Measurements from ENCODE around the gene EVC2. TPM values are rescaled to one million over a fixed set of nuclear protein-coding genes. Genes with fewer than 3 reads are reported as not detected.

The EVC2 gene, protein sequence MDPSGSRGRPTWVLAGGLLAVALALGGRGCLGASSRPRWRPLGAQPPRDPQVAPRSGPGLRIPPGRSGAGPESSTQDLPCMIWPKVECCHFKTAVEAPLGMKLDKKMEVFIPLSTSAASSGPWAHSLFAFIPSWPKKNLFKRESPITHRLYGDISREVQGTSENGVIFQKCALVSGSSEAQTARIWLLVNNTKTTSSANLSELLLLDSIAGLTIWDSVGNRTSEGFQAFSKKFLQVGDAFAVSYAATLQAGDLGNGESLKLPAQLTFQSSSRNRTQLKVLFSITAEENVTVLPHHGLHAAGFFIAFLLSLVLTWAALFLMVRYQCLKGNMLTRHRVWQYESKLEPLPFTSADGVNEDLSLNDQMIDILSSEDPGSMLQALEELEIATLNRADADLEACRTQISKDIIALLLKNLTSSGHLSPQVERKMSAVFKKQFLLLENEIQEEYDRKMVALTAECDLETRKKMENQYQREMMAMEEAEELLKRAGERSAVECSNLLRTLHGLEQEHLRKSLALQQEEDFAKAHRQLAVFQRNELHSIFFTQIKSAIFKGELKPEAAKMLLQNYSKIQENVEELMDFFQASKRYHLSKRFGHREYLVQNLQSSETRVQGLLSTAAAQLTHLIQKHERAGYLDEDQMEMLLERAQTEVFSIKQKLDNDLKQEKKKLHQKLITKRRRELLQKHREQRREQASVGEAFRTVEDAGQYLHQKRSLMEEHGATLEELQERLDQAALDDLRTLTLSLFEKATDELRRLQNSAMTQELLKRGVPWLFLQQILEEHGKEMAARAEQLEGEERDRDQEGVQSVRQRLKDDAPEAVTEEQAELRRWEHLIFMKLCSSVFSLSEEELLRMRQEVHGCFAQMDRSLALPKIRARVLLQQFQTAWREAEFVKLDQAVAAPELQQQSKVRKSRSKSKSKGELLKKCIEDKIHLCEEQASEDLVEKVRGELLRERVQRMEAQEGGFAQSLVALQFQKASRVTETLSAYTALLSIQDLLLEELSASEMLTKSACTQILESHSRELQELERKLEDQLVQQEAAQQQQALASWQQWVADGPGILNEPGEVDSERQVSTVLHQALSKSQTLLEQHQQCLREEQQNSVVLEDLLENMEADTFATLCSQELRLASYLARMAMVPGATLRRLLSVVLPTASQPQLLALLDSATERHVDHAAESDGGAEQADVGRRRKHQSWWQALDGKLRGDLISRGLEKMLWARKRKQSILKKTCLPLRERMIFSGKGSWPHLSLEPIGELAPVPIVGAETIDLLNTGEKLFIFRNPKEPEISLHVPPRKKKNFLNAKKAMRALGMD
- polyA plus RNA-seq (2013, experiment 1 of 2), result 4.9 TPM
- 3.9 TPM for polyA plus RNA-seq (2013, experiment 2 of 2)

DNA sequence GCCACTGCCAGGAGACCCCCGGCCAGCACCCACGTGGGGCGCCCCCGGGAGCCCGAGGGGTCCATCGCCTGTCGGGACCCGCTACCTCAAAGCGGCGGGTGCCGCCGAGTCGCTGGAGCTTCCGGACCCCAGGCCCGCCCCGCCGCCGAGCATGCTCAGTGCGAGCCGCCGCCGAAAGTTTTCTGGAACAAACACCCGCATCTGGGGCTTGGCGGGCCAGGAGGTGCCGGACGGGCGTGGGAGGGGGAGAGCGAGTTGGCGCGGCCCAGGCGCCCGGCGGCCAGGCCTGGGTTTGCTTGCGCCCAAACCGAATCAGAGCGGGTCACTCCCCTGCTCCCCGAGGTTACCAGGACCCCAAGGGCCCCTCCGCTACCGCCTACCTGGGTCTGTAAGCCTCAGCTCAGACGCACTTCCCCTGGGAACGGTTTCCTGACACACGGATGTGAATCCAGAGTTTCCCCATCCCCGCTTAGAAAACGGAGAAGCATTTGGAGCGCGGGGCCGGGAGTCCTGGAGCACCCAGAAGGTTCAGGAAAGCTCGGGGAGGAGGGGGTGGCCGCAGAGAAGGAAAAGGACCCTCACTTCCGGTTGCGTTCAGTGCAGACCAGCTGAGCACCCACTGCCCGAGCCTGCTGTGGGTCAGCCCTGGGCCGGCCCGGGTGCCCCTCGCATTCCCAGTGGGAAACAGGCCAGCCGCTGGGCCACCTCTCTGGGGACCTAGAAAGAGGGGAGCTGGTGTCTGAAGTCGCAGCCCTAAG is at the start of gene EVC2:
TSS of gene EVC2 (minus strand) at position 111 of the 758 bp plus-strand sequence. CDS start at position 65, 46 bp downstream.
- Histone ChIP-seq H3K4me1 (ENCODE audit: control insufficient read depth, insufficient read depth, low read length, poor library complexity, severe bottlenecking) (peaks cover 11% of the 10 kb centered on the region), H3K36me3 (ENCODE audit: control insufficient read depth, insufficient read depth, low read length) (peaks cover 5% of the 10 kb centered on the region), H3K27ac (ENCODE audit: low read depth, low read length, severe bottlenecking) (no peak within 1 kb of the TSS), H3K4me3 (ENCODE audit: extremely low read depth, insufficient read depth, low read length, poor library complexity, severe bottlenecking) (peak within 1 kb of the TSS; percentile 53), H3K9me3 (ENCODE audit: control insufficient read depth, low read length) (peaks cover 10% of the 10 kb centered on the region)
- WGBS, 2 experiments (ENCODE audit: insufficient coverage in 2 of 2), result 18 to 19% methylated on average over 47 to 56 of the region's 57 CpGs

DNA sequence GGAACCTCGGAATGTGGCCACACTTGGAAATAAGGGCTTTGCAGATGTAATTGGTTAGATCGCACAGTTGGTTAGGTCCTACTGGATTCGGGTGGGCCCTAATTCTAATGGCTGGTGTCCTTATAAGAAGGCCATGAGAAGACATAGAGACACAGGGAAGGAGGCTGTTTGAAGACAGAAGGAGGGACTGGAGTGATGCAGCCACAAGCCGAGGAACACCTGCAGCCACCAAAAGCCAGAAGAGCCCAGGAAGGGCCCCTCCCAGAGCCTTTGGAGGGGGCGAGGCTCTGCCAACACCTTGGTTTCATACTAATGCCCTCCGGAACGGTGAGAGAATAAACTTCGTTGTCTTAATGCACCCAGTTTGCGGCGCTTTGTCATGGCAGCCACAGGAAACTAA is 49.6 kb upstream of the EVC2 start:
- 90 to 93% methylated on average over 10 of the region's 10 CpGs for WGBS, 2 experiments (ENCODE audit: insufficient coverage in 2 of 2)
- no peaks in the 10 kb centered on the region for H3K9me3 ChIP-seq (ENCODE audit: control insufficient read depth, low read length)
- peaks cover 22% of the 10 kb centered on the region for H3K4me1 ChIP-seq (ENCODE audit: control insufficient read depth, insufficient read depth, low read length, poor library complexity, severe bottlenecking)
- peaks cover 32% of the 10 kb centered on the region for H3K36me3 ChIP-seq (ENCODE audit: control insufficient read depth, insufficient read depth, low read length)
- no peak overlapping the region for H3K27ac ChIP-seq (ENCODE audit: low read depth, low read length, severe bottlenecking)
- H3K4me3 ChIP-seq (ENCODE audit: extremely low read depth, insufficient read depth, low read length, poor library complexity, severe bottlenecking), result no peak overlapping the region

DNA sequence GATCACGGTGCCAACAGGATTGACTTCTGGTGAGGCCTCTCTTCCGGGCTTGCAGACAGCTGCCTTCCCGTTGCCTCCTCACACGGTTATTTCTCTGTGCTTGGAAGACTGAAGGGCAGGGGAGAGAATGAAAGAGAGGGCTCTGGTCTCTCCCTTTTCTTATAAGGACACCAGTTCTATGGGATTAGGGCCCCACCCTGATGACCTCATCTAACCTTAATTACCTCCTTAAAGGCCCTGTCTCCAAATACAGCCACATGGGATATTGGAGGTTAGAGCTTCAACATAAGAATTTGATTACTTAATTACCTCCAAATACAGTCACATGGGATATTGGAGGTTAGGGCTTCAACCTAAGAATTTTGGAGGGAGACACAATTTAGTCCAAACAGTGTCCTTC is 49.2 kb upstream of the EVC2 start:
- no peaks in the 10 kb centered on the region for H3K9me3 ChIP-seq (ENCODE audit: control insufficient read depth, low read length)
- H3K4me1 ChIP-seq (ENCODE audit: control insufficient read depth, insufficient read depth, low read length, poor library complexity, severe bottlenecking), result peaks cover 26% of the 10 kb centered on the region
- H3K4me3 ChIP-seq (ENCODE audit: extremely low read depth, insufficient read depth, low read length, poor library complexity, severe bottlenecking), result no peak overlapping the region
- 100% methylated on average over 1 of the region's 4 CpGs; no CpG with 5 or more reads in 1 of the 2 experiments for WGBS, 2 experiments (ENCODE audit: insufficient coverage in 2 of 2)
- peaks cover 32% of the 10 kb centered on the region for H3K36me3 ChIP-seq (ENCODE audit: control insufficient read depth, insufficient read depth, low read length)
- H3K27ac ChIP-seq (ENCODE audit: low read depth, low read length, severe bottlenecking), result no peak overlapping the region

DNA sequence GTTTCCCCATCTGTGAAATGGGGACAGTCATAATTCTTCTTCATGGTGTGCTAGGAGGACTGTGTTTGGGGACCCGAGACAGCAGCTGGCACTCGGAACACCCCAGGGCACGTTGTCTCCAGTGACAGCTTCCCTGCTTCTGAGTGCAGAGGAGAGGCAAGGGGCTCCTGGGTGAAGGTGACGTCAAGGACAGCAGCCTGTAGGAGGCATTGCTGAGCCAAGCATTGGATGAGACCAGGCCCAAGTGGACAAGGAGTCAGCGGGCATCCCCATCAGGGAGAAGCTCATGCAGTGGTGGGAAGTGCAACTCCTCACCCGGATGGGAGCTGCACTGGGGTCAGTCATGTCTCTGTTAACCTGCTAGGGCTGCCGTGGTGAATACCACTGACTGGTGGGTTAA is 48.7 kb upstream of the EVC2 start:
- Histone ChIP-seq H3K9me3 (ENCODE audit: control insufficient read depth, low read length) (no peaks in the 10 kb centered on the region), H3K4me3 (ENCODE audit: extremely low read depth, insufficient read depth, low read length, poor library complexity, severe bottlenecking) (no peak overlapping the region), H3K4me1 (ENCODE audit: control insufficient read depth, insufficient read depth, low read length, poor library complexity, severe bottlenecking) (peaks cover 30% of the 10 kb centered on the region), H3K36me3 (ENCODE audit: control insufficient read depth, insufficient read depth, low read length) (peaks cover 32% of the 10 kb centered on the region), H3K27ac (ENCODE audit: low read depth, low read length, severe bottlenecking) (no peak overlapping the region)
- 93 to 95% methylated on average over 7 of the region's 7 CpGs for WGBS, 2 experiments (ENCODE audit: insufficient coverage in 2 of 2)

DNA sequence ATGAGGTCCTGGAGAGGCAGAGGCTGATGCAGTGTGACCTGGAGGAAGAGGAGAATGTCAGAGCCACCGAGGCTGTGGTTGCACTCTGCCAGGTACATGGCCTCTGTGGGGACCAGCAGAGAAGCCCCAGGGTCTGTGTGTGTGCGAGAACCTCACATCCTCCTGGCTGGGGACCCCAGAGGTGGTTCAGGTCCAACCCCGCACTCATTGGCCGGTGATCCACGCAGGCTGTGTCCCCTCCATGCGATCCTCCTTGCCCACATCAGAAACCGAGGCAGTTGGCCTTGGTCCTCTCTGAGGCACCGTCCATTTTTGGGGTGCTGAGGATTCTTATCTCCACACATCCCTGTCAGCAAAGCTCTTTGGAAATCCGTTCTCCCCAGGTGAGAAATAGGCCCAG is 47.9 kb upstream of the EVC2 start:
- peaks cover 34% of the 10 kb centered on the region for H3K4me1 ChIP-seq (ENCODE audit: control insufficient read depth, insufficient read depth, low read length, poor library complexity, severe bottlenecking)
- no peaks in the 10 kb centered on the region for H3K9me3 ChIP-seq (ENCODE audit: control insufficient read depth, low read length)
- H3K27ac ChIP-seq (ENCODE audit: low read depth, low read length, severe bottlenecking), result no peak overlapping the region
- no peak overlapping the region for H3K4me3 ChIP-seq (ENCODE audit: extremely low read depth, insufficient read depth, low read length, poor library complexity, severe bottlenecking)
- 94 to 96% methylated on average over 8 of the region's 9 CpGs for WGBS, 2 experiments (ENCODE audit: insufficient coverage in 2 of 2)
- H3K36me3 ChIP-seq (ENCODE audit: control insufficient read depth, insufficient read depth, low read length), result peaks cover 35% of the 10 kb centered on the region

DNA sequence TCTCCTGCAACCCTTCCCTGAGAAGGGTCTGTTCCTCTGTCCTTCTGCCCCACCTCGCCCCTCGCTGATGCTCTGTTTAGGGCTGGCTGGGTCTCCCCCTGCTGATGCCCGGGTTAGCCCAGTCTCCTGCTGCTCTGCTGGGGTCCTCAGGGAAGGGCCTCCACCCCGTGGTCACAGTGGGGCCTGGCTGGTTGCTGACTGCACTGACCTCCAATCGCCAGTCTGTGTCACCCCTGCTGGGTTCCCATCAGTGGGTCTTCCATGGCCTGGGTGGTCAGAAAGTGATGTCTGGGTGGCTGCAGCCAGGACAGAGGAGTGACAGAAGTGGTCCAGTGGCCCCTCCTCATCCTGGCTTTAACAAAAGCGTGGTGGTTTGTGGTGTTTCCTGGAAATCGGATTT is 47.3 kb upstream of the EVC2 start:
- H3K9me3 ChIP-seq (ENCODE audit: control insufficient read depth, low read length), result no peaks in the 10 kb centered on the region
- H3K27ac ChIP-seq (ENCODE audit: low read depth, low read length, severe bottlenecking), result no peak overlapping the region
- H3K4me1 ChIP-seq (ENCODE audit: control insufficient read depth, insufficient read depth, low read length, poor library complexity, severe bottlenecking), result peaks cover 34% of the 10 kb centered on the region
- no peak overlapping the region for H3K4me3 ChIP-seq (ENCODE audit: extremely low read depth, insufficient read depth, low read length, poor library complexity, severe bottlenecking)
- peaks cover 36% of the 10 kb centered on the region for H3K36me3 ChIP-seq (ENCODE audit: control insufficient read depth, insufficient read depth, low read length)
- WGBS, 2 experiments (ENCODE audit: insufficient coverage in 2 of 2), result 88 to 90% methylated on average over 6 of the region's 7 CpGs

DNA sequence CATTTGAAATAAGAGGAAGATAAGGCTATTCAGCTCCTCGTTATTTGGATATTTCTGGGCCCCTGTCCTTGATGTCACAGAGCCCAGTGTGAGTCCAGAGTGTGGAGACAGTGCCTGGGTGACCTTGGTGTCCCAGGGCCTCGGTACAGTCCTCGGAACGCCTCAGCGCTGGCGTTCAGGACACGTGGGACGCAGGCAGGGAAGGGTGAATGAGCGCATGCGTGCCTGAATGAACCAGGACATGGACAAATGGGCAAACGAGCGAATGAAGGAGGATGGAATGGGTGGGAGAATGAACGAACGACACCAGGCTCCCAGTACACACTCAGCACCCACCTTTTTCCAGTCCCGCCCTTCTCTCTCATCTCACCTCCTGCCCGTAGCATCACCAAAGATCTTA is 46.8 kb upstream of the EVC2 start:
- Histone ChIP-seq H3K36me3 (ENCODE audit: control insufficient read depth, insufficient read depth, low read length) (peaks cover 36% of the 10 kb centered on the region), H3K9me3 (ENCODE audit: control insufficient read depth, low read length) (no peaks in the 10 kb centered on the region), H3K4me3 (ENCODE audit: extremely low read depth, insufficient read depth, low read length, poor library complexity, severe bottlenecking) (no peak overlapping the region), H3K27ac (ENCODE audit: low read depth, low read length, severe bottlenecking) (no peak overlapping the region), H3K4me1 (ENCODE audit: control insufficient read depth, insufficient read depth, low read length, poor library complexity, severe bottlenecking) (peaks cover 32% of the 10 kb centered on the region)
- 93% methylated on average over 10 to 12 of the region's 16 CpGs for WGBS, 2 experiments (ENCODE audit: insufficient coverage in 2 of 2)

DNA sequence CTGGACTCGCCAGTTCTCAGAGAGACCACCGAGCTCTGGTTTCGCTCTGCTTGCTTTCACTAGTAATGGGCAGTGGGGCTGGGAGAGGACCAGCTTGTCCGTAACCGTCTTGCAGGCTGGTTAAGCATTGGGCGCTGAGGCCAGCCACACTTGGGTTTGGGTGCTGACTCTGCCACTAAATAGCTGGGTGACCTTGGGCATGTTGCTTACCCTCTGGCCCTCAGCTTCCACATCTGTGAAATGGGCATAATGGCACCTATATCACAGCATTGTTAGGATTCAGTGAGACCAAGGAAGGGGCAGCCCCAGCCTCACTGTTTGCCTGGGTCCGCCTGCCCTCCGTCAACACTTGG is 46.1 kb upstream of the EVC2 start:
- Histone ChIP-seq H3K36me3 (ENCODE audit: control insufficient read depth, insufficient read depth, low read length) (peaks cover 36% of the 10 kb centered on the region), H3K27ac (ENCODE audit: low read depth, low read length, severe bottlenecking) (no peak overlapping the region), H3K4me3 (ENCODE audit: extremely low read depth, insufficient read depth, low read length, poor library complexity, severe bottlenecking) (no peak overlapping the region), H3K9me3 (ENCODE audit: control insufficient read depth, low read length) (no peaks in the 10 kb centered on the region), H3K4me1 (ENCODE audit: control insufficient read depth, insufficient read depth, low read length, poor library complexity, severe bottlenecking) (peaks cover 35% of the 10 kb centered on the region)
- 93 to 99% methylated on average over 8 of the region's 8 CpGs for WGBS, 2 experiments (ENCODE audit: insufficient coverage in 2 of 2)

DNA sequence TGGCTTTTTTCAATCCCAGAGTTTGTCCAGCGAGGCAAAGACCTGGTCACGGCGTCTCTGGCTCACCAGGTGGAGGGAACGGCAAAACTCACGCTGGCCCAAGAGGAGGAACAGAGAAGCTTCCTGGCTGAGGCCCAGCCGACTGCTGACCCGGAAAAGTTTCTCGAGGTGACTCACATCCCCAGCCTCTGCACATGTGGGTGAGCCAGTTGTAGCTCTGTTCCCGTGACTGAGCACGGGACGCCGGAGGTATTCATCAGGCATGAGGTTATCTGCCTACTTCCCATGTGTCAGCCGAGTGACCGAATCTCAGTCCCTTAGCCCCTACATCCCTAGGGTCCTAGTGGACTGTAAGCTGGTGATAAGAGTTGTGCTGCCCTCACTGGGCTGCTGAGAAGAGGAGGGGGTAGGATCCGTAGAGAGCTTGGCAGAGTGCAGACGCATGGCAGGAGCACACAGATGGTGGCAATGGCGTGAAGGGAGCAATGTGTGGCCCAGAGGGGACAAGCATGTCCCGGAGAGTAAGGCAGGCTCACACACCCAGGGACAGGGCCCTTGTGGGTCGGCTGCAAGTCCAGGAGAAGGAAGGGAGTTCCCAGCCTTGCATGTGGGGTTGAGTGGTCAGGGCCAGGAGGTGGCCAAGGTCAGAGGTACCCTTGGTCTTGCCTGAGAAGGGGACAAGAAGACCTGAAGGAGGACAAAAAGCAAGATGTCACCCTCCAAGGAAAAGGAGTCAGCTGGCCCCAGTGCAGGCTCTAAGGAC is 45.6 kb upstream of the EVC2 start:
- no peak overlapping the region for H3K4me3 ChIP-seq (ENCODE audit: extremely low read depth, insufficient read depth, low read length, poor library complexity, severe bottlenecking)
- H3K4me1 ChIP-seq (ENCODE audit: control insufficient read depth, insufficient read depth, low read length, poor library complexity, severe bottlenecking), result peaks cover 35% of the 10 kb centered on the region
- H3K9me3 ChIP-seq (ENCODE audit: control insufficient read depth, low read length), result no peaks in the 10 kb centered on the region
- WGBS, 2 experiments (ENCODE audit: insufficient coverage in 2 of 2), result 83 to 93% methylated on average over 11 to 18 of the region's 19 CpGs
- H3K27ac ChIP-seq (ENCODE audit: low read depth, low read length, severe bottlenecking), result no peak overlapping the region
- H3K36me3 ChIP-seq (ENCODE audit: control insufficient read depth, insufficient read depth, low read length), result peaks cover 36% of the 10 kb centered on the region

Measured in mesodermal cell (in vitro differentiated cells).